HG03066 (cell line): ENCODE data around the gene FBXO36.

Experiments
- ATAC-seq: cut with Tn5 transposase; IDR thresholded peaks from one replicate; pipeline ENCODE4 v1.9.1; 2021; ENCODE audit warnings: low read depth; ENCODE audit not compliant: unreplicated experiment

Gene FBXO36

DNA sequence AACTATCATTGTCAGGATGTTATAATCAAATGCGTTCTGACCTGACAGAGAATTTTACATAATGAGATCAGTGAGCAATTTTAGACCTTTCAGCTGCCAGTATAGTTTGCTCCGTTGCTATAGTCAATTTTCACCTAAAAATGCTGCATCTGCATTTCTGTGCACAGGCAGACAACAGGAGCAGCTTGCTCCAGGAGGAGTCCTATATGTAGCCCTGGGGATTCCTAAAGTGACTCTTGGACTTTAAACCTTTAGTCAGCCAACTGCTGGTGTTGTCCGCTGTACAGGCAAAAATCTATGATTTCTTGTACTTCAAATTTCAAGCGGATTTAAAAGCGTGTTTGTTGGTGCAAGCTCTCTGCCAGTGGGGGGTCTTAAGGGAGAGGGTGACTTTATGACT is 120.7 kb downstream of the FBXO36 start:
- no peak for ATAC-seq

DNA sequence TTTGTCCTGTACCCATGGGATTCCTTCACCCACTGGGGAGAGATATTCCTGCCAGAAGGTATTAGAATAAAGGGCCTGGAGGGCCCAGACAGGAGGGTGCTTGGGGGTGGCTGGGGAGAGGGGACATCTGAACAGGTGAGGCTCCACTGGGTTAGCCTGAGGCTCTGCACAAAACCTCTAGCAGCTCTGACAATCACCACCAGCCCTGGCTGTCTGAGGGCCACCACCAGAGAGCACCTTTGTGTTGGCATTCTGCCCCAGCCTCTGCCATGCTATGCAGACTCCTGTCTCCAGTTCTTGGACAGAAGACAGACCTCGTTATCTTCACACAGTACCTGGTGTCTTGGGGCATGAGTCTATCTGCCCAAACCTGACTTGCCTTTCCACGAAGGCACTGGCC is 121.2 kb downstream of the FBXO36 start:
- ATAC-seq, result no peak

DNA sequence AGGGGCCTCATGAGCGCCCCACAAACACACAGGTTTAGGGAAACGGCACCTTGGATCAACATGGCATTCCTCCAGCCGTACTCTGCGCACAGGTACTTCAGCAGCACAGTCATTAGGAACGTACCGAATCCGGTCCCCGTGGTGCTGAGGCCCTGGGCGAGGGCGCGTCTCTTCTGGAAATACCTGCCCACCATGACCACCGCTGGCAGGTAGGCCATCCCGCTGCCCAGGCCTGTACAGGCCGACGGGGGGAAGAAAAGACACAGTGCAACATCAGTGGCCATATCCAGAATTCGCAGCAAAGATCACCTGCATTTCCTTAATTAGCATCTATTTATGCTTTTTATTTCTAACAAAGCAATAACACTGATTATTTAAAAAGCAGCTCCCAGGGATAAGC is 124.2 kb downstream of the FBXO36 start:
- ATAC-seq, result no peak

DNA sequence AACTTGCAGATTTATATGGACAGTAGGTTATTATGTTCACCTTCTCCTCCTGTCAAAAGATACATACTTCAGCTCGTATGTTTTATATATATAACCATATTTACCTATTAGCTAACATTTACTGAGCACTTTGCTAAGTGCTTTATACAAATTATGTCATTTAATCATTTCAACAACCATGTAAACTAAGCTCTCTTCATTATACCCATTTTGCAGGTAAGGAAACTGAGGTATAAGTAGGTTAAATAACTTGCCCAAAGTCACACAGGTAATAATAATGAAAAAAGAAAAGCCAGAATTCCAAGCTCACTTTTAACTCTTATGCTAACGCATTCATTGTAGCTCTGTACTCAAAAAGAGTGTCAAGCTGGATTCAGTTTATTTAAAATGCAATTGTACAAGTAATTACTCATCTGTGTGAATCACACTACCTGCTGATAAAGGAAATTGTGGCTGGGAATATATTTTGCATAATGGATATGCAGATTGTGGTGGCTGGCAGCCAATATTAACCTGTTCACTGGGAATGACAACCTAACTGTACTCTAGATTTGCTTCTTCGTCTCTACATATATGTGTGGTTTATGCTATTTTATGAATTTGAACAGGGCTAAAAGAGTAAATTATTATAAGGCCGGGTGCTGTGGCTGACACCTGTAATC is 125.8 kb downstream of the FBXO36 start:
- ATAC-seq, result no peak

DNA sequence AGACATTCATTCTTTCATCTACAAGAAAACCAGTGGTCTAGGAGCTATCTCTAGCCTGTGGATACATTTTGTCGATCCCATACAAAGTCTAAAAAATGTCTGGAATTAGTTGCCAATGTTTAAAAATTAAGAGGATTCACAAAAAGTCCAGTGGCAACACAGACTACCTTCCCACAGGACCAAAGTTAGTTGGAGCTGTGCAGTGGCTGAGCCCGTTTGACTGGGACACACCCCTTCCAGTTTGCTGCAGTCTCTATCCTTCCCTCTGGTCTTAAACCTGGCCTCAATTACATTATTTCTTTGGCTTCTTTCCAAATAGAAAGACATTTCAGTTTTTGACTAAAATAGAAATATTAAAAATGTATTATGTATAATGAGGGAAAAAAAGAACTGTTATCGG is 127.8 kb downstream of the FBXO36 start:
- no peak for ATAC-seq

DNA sequence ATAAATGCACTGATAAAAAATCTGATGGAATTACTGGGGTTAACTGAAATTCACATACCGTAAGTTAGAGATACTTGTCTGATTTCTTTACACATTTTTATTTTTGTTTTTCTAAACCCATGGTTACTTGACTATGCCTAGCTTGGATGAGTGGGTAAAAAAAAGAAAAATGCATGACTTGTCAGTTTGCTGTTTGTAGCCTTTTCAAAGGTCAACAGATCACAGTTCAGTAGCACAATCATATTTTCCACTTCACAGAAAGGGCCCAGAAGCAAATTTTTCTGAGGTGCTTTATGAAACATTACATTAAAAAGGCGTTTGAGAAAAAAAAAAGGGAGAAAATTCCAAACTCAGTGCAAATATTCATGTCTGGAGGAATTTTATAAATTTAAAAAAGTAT is 130.0 kb downstream of the FBXO36 start:
- no peak for ATAC-seq

DNA sequence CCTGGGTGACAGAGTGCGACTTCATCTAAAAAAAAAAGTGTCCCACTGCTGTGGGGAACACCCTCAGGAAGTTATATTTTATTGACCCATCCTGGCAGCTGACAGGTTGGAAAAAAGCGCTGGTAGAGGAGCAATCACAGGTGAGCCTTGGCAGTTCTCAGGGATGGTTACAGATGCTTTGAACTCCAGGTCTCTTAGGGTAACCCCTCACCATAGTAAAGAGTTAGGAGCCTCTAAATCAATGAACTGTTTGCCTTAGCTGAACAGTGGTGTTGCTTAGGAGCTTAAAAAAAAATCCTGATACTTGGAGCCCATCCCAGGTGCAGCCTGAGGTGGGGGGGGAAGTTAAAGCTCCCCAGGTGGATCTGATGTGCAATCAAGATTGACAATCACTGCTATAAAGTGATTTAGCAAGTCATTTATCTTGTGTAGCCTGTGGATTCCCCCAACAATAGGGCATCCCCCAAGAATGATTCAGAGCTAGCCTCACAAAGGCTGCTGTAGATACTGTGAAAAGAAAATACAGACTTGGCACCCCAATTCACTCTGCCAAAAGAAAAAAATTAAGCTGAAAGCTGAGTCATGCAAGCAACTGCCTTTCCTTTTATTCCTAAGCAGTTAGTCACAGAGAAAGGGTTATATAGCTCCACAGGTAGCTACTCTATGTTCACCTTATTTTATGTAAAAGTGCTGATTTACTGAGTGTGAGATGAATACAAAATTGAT is 131.6 kb downstream of the FBXO36 start:
- ATAC-seq, result no peak

DNA sequence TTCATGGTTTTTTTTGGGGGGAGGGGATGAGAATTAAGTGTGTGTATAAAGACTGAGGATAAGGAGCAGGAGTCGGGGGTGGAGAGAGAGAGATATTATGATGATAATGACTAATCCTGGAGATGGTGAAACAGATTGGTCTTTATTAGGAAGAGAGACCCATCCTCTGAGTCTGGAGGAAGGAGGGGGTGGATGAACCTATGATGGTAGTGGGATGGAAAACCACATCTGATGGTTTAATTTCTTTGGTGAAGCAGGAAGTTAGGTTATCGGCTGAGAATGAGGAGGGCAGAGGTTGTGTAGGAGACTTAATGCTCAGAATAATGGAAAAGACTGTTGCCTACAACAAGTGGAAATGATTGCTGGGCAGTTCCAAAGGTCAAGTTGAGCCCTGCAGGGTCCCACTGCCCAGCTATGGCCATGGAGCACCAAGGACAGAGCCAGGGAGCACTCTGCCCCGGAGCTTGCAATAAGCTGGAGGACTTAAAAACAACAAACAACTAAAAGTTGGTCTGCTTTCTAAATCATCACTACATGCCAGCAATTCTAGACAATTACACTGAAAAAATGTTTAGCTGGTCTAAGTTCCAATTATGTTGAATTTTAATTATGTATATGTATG is 138.5 kb downstream of the FBXO36 start:
- ATAC-seq, result no peak
